Brain microvascular endothelial cell (primary cell): ENCODE results near the gene SACM1L.
"Not testable (repeated sequence)": the region's sequence is repeated elsewhere in the genome, so short reads cannot be mapped to it uniquely, and the experiment has no call there.

Experiments used
- DNase-seq: peaks from one replicate; pipeline ENCODE4 v3.0.0-alpha.2; 2020
- H3K27ac ChIP-seq: fragments of 250-450 bp; sonication (Bioruptor Pico); 2 replicates; pipeline ENCODE4 v1.5.1; 2020; ENCODE audit warnings: mild to moderate bottlenecking, moderate library complexity
- H3K27me3 ChIP-seq: fragments of 250-450 bp; sonication (Bioruptor Pico); replicated peaks from 2 replicates; pipeline ENCODE4 v1.5.1; 2020; ENCODE audit warnings: mild to moderate bottlenecking
- H3K36me3 ChIP-seq: fragments of 250-450 bp; sonication (Bioruptor Pico); replicated peaks from 2 replicates; pipeline ENCODE4 v1.5.1; 2020; ENCODE audit warnings: mild to moderate bottlenecking
- H3K4me3 ChIP-seq: 2 replicates; pipeline ENCODE4 v1.5.1; 2011; ENCODE audit warnings: low read depth, mild to moderate bottlenecking, control low read depth, low read length, moderate library complexity
- in situ Hi-C: cut with HindIII; loops from 2 replicates; pipeline ENCODE4 v1.10.0; 2017; ENCODE audit warnings: low sequenced_read_pairs, low pct_ligation_motif_present
- TF ChIP-seq, protein P1 (sequence below): IDR thresholded peaks from 2 replicates; pipeline ENCODE4 v1.5.1; 2011; ENCODE audit warnings: low read depth, mild to moderate bottlenecking, moderate library complexity, low read length, control low read depth, inconsistent platforms; ENCODE audit errors: missing control alignments

The SACM1L gene

DNA sequence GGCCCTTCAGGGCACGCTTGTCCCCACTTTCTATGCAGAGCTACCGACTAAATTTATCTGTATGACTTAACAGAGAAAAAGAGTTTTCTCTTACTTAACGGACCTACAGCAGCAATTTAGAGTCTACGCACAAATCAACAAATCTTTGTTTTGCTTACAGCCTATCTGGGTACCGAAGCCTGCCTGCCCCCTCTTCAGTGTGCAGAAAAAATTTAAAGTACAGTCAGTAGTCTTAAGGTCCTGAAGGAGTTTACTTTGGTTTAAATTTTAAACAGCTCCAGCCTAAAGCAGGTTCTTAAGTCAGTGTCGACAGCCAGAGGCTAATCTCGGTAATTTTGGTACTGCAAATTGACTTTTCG is 570 bp downstream of the SACM1L start:
- H3K27me3 ChIP-seq, result no peaks in the 10 kb centered on the region
- DNase-seq, result no peak
- in situ Hi-C loops, result no loop called here
- H3K27ac ChIP-seq, result peak overlapping the region; percentile 68
- TF ChIP-seq, protein P1, sequence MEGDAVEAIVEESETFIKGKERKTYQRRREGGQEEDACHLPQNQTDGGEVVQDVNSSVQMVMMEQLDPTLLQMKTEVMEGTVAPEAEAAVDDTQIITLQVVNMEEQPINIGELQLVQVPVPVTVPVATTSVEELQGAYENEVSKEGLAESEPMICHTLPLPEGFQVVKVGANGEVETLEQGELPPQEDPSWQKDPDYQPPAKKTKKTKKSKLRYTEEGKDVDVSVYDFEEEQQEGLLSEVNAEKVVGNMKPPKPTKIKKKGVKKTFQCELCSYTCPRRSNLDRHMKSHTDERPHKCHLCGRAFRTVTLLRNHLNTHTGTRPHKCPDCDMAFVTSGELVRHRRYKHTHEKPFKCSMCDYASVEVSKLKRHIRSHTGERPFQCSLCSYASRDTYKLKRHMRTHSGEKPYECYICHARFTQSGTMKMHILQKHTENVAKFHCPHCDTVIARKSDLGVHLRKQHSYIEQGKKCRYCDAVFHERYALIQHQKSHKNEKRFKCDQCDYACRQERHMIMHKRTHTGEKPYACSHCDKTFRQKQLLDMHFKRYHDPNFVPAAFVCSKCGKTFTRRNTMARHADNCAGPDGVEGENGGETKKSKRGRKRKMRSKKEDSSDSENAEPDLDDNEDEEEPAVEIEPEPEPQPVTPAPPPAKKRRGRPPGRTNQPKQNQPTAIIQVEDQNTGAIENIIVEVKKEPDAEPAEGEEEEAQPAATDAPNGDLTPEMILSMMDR, result no peak
- peaks cover 10% of the 10 kb centered on the region for H3K36me3 ChIP-seq
- H3K4me3 ChIP-seq, result peak overlapping the region; percentile 84

DNA sequence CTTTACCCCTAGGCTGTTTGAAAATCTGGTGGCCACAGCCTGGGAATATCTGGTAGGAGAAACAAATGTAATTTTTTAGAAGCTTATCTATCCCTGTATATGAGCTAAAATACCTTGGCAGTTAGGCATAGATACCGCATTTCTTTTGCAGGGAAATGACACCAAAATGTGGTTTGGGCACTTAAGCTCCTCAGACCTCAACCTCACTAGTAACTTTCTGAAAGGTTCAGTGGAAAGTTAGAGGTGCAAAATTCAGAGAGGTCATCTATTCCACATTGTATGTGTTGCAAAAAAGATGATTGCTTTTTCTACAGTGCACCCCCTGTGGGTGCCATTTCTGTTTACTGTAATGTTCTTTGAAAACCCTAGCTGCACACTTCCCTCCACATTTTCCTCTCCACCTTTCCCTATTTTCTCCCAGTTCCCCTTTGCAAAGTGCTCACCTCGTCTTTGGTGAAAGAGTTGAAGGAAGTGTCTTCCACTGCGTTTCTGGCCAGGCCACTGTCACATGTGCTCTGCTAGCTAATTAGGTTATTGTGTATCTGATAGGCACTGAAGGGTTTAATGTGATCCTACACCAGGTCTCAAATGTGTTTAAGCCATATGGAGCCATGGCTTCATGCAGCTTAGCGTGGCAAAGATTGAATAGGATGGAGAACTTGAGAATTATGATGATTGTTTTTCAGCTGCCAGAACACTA is 1.3 kb downstream of the SACM1L start:
- Histone ChIP-seq H3K27me3 (no peaks in the 10 kb centered on the region), H3K27ac (peak overlapping the region; percentile 68), H3K4me3 (peak overlapping the region; percentile 84), H3K36me3 (peaks cover 10% of the 10 kb centered on the region)
- TF ChIP-seq, protein P1, result peak; percentile 34
- in situ Hi-C loops, result no loop called here
- no peak for DNase-seq

DNA sequence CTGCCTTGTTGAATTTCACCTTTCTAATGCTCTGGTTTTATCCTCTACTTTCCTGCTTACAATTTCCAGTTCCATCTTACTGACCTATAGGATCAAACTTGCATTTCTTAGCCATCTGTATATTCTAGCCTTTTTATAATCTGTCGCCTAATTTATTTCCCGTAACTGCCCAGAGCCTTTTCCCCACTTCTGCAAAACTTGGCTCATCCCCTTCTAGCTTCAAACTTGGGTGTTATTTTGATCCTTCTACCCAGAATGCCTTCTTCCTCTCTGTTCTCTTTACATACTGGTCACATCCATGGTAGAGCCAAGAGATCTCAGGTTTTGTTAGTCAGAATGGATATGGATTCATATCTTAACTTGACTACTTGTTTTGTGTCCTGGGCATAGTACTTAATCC is 2.6 kb downstream of the SACM1L start:
- Histone ChIP-seq H3K4me3 (no peak overlapping the region), H3K36me3 (peaks cover 10% of the 10 kb centered on the region), H3K27me3 (no peaks in the 10 kb centered on the region), H3K27ac (no peak overlapping the region)
- TF ChIP-seq, protein P1, result no peak
- in situ Hi-C loops, result no loop called here
- DNase-seq, result no peak

DNA sequence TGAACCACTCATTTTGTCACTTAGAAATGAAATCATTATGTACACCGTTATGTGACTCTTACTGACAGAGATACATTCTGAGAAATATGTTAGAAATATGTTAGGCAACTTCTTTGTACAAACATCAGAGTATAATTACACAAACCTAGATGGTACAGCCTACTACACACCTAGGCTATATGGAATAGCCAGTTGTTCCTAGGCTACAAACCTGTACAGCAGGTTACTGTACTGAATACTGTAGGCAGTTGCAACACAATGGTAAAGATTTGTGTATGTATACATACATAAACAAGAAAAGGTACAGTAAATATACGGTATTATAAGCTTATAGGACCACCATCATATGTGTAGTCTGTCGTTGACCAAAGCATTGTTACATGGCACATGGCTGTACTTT is 3.7 kb downstream of the SACM1L start:
- H3K27me3 ChIP-seq, result no peaks in the 10 kb centered on the region
- TF ChIP-seq, protein P1, result no peak
- in situ Hi-C loops, result no loop called here
- no peak overlapping the region for H3K4me3 ChIP-seq
- DNase-seq, result no peak
- peaks cover 10% of the 10 kb centered on the region for H3K36me3 ChIP-seq
- no peak overlapping the region for H3K27ac ChIP-seq

DNA sequence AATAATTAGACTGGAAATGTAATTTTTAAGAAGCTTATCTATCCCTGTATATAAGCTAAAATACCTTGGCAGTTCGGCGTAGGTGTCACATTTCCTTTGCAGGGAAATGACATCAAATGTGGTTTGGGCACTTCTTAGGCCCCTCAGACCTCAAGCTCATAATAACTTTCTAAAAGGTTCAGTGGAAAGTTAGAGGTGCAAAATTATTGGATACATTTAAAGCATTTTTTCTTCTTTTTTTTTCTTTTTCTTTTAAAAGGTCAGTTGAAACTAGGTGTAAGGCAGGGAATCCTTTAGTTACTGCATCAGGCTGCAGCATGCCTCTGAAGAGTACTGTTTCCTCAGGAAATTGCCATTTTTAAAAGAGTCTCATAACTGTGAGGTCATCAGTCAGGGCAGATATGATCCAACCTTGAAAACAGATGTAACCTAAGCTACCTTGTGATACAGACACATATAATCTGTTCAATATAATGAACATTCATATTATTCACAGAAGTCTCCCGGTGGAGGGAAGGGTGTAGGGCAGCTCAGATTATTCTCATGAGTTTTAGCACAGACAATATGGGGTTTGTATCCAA is 4.8 kb downstream of the SACM1L start:
- H3K27me3 ChIP-seq, result no peaks in the 10 kb centered on the region
- no peak overlapping the region for H3K4me3 ChIP-seq
- DNase-seq, result no peak
- in situ Hi-C loops, result no loop called here
- TF ChIP-seq, protein P1, result peak; percentile 2
- H3K27ac ChIP-seq, result no peak overlapping the region
- H3K36me3 ChIP-seq, result peaks cover 10% of the 10 kb centered on the region

DNA sequence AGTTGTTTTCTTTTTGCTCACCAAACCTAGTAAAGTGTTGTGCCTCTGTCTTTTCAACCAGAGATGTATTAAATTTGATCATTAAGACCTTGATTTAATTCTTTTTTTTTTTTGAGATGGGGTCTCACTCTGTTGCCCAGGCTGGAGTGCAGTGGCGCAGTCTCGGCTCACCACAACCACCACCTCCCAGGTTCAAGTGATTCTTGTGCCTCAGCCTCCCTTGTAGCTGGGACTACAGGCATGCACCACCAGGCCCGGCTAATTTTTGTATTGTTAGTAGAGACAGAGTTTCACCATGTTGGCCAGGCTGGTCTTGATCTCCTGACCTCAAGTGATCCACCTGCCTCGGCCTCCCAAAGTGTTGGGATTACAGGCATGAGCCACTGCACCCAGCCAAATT is 6.0 kb downstream of the SACM1L start:
- H3K4me3 ChIP-seq, H3K27me3 ChIP-seq, H3K27ac ChIP-seq, H3K36me3 ChIP-seq, in situ Hi-C loops, DNase-seq: not testable (repeated sequence)
